ENCODE data around the gene FAM13C. TPM values are rescaled to one million over a fixed set of nuclear protein-coding genes. Genes with fewer than 3 reads are reported as not detected.

FAM13C gene
- total RNA-seq, 4 donors from 2014 or later = 6.0 to 125 (median 17.6) TPM

GRCh38 chr10:59281861-59282260 is 80.5 kb downstream of the FAM13C start:
- no peaks in the 10 kb centered on the region for H3K9me3 ChIP-seq
- TF ChIP-seq CTCF (IDR thresholded peaks at IDR 0.05 in 4 of 5, conservative IDR thresholded peaks at IDR 0.05 in 1 of 5) = no peak
- TF ChIP-seq POLR2A (IDR thresholded peaks at IDR 0.05) = no peak
- H3K27ac ChIP-seq = peak overlapping the region in 3 of 4 donors; percentile 74 to 90 (median 78)
- H3K36me3 ChIP-seq = no peaks in the 10 kb centered on the region
- peak overlapping the region in 1 of 4 donors; percentile 8 for H3K4me3 ChIP-seq
- in situ Hi-C loops (cut with MboI; ENCODE audit: low sequenced_read_pairs in 4 of 4) = no loop called here
- intact Hi-C loops (cut with DNase I; ENCODE audit: low total_unique reads) = loop anchor here (5.0 kb wide), 1 partner anchor 80 kb away; the partner anchor contains the start of gene FAM13C
- H3K27me3 ChIP-seq = no peaks in the 10 kb centered on the region
- DNase-seq = no peak
- peaks cover 43 to 44% of the 10 kb centered on the region in 2 donors for H3K4me1 ChIP-seq
- ATAC-seq = no peak

GRCh38 chr10:59279991-59280505 is 82.3 kb downstream of the FAM13C start:
- peaks cover 30 to 39% of the 10 kb centered on the region in 2 donors for H3K4me1 ChIP-seq
- ATAC-seq (no peak), DNase-seq (no peak)
- H3K9me3 ChIP-seq = no peaks in the 10 kb centered on the region
- H3K27me3 ChIP-seq = no peaks in the 10 kb centered on the region
- intact Hi-C loops (cut with DNase I; ENCODE audit: low total_unique reads) = loop anchor here (5.0 kb wide), 1 partner anchor 82 kb away; the partner anchor contains the start of gene FAM13C
- no peaks in the 10 kb centered on the region for H3K36me3 ChIP-seq
- in situ Hi-C loops (cut with MboI; ENCODE audit: low sequenced_read_pairs in 4 of 4) = no loop called here
- no peak overlapping the region for H3K4me3 ChIP-seq
- H3K27ac ChIP-seq = peak overlapping the region; percentile 32 to 90 (median 54)
- TF ChIP-seq CTCF (IDR thresholded peaks at IDR 0.05 in 4 of 5, conservative IDR thresholded peaks at IDR 0.05 in 1 of 5) = no peak
- TF ChIP-seq POLR2A (IDR thresholded peaks at IDR 0.05) = no peak

- intact Hi-C loops (cut with DNase I; ENCODE audit: low total_unique reads) = no loop called here
- no peak for DNase-seq
- Histone ChIP-seq H3K36me3 (no peaks in the 10 kb centered on the region), H3K9me3 (no peaks in the 10 kb centered on the region), H3K4me1 (peaks cover 25 to 39% of the 10 kb centered on the region in 2 donors), H3K4me3 (no peak overlapping the region), H3K27ac (peak overlapping the region; percentile 32 to 90 (median 54)), H3K27me3 (no peaks in the 10 kb centered on the region)
- in situ Hi-C loops (cut with MboI; ENCODE audit: low sequenced_read_pairs in 4 of 4) = no loop called here
- TF ChIP-seq POLR2A (IDR thresholded peaks at IDR 0.05) = no peak
- no peak for TF ChIP-seq CTCF (IDR thresholded peaks at IDR 0.05 in 4 of 5, conservative IDR thresholded peaks at IDR 0.05 in 1 of 5)
- no peak for ATAC-seq
Measured at GRCh38 chr10:59279476-59279875, 82.9 kb downstream of the FAM13C start.

- H3K36me3 ChIP-seq = no peaks in the 10 kb centered on the region
- intact Hi-C loops (cut with DNase I; ENCODE audit: low total_unique reads) = no loop called here
- in situ Hi-C loops (cut with MboI; ENCODE audit: low sequenced_read_pairs in 4 of 4) = no loop called here
- TF ChIP-seq POLR2A (IDR thresholded peaks at IDR 0.05) = no peak
- no peak for TF ChIP-seq CTCF (IDR thresholded peaks at IDR 0.05 in 4 of 5, conservative IDR thresholded peaks at IDR 0.05 in 1 of 5)
- no peak for ATAC-seq
- no peak for DNase-seq
- no peaks in the 10 kb centered on the region for H3K9me3 ChIP-seq
- H3K4me3 ChIP-seq = no peak overlapping the region
- peaks cover 19 to 50% of the 10 kb centered on the region in 2 donors for H3K4me1 ChIP-seq
- no peak overlapping the region for H3K27ac ChIP-seq
- H3K27me3 ChIP-seq = no peaks in the 10 kb centered on the region
Measured at GRCh38 chr10:59276919-59277318, 85.4 kb downstream of the FAM13C start.

GRCh38 chr10:59276133-59276532 is 86.2 kb downstream of the FAM13C start:
- no peak for TF ChIP-seq CTCF (IDR thresholded peaks at IDR 0.05 in 4 of 5, conservative IDR thresholded peaks at IDR 0.05 in 1 of 5)
- no peak for TF ChIP-seq POLR2A (IDR thresholded peaks at IDR 0.05)
- no peaks in the 10 kb centered on the region for H3K9me3 ChIP-seq
- DNase-seq = no peak
- H3K4me3 ChIP-seq = no peak overlapping the region
- no peak overlapping the region for H3K27ac ChIP-seq
- H3K4me1 ChIP-seq = peaks cover 17 to 50% of the 10 kb centered on the region in 2 donors
- in situ Hi-C loops (cut with MboI; ENCODE audit: low sequenced_read_pairs in 4 of 4) = no loop called here
- H3K27me3 ChIP-seq = no peaks in the 10 kb centered on the region
- no peaks in the 10 kb centered on the region for H3K36me3 ChIP-seq
- no peak for ATAC-seq
- intact Hi-C loops (cut with DNase I; ENCODE audit: low total_unique reads) = no loop called here
